HG03354 (cell line): Measurements from ENCODE around the gene PDE7B.
A peak's percentile ranks its signal among the peaks of the same experiment; 100 is the strongest.
"Not testable (repeated sequence)": the region's sequence is repeated elsewhere in the genome, so short reads cannot be mapped to it uniquely, and the experiment has no call there.

ENCODE experiments used
- ATAC-seq: cut with Tn5 transposase; IDR thresholded peaks from one replicate; pipeline ENCODE4 v1.9.1; 2021; ENCODE audit warnings: mild to moderate bottlenecking; ENCODE audit not compliant: unreplicated experiment, poor library complexity, severe bottlenecking

The PDE7B gene

DNA sequence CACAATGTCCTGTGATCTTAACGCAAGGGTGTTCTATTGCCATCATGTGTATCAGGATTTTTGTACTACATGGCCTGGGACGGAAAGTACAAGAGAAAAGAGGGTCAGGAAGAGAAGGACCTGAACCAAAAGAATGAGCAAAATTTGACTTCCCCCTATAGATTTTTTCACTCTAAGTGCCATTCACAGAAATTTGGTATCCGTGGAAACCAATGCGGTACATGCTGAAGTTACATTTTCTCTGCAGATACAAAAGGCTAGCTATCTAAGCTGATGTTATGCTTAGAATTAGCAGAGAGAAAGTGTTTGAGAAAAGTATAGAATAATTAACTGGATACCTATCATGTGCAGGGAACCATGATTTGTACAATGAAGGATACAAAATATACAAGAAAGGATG, 12.4 kb upstream of the PDE7B start:
- ATAC-seq = no peak

DNA sequence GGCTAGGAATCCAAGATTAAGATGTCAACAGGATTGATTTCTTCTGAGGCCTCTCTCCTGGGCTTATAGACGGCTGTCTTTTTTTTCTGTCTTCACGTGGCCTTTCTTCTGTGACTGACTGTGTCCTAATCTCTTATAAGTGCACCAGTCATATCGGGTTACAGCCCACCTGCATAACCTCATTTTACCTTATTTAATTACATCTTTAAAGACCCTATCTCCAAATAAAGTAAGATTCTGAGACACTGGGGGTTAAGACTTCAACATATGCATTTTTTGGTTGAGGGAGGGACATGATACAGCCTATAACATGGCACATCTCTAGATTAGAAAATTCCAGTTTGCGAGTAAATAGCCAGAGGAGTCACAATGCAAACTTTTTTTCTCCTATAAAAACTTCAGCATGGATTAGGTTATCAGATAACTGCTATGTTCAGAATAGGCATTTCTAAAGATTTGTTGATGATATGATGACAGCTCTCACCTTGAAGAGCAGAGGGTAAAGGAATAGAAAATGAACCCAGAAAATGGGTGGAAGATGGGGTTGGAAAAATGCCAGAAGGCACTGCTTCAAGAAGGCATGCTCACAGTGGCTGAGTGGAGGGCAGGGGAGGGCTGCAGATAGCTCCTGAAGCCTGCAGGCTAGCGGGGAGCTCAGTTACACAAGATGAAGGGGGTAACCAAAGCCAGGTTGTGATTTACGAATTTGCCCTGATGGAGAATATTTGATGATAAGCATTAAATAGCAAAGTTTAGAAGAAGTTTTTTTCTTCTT, 8.7 kb upstream of the PDE7B start:
- no peak for ATAC-seq

DNA sequence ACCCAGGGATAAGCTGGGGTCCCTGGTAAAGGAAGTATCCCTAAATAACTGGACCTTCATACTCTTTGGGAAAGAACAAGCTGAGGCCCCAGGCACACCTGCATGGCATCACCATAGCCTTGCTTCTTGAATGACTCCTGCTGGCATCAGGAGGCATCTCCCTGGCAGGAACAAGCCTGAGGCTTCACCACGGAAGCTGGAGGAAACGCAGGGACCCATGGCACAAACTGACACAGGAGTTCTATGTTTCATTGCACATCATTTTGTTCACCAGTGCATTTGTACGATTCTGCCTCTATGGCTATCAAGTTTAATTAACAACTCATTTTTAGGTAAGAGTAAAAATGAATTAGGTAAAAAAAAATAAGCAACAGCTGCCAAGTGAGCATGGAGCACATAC, 619 bp upstream of the PDE7B start:
- no peak for ATAC-seq

DNA sequence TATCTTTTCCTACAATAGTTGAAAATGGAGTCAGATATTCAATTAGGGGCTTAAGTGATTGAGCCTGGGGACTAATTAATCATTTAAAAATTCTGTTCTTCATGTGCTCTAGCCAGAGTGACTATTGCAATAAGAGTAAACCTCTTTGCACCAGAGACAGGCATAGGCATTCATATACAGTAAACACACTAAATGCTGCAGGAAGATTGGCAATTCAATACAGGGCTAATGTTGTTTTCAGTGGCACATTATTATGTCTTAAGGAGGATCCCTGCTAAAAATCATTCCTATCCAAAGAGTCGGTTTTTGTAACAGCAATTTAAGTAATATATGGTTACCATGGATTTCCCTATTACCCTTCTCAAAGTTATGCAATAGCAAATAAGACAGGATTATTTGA, 1.2 kb downstream of the PDE7B start:
- no peak for ATAC-seq

DNA sequence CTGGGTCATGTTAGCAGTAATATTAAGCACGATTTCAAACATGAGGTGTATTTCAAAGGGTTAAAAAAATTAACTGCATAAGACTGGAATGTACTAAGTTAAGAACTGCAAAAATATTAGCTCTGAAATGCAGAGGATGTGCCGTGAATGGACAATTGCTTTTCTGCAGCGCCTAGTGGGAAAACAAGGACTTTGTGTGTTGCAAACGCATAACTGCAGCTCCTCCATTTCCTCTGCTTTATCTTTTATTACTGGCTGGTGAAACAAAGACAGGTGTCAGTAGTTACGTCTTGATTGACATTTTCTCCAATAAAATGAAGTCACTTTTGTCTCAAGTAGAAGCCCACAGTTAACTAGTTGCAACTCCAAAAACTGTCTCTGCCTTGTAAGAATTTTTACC, 1.7 kb downstream of the PDE7B start:
- no peak for ATAC-seq

DNA sequence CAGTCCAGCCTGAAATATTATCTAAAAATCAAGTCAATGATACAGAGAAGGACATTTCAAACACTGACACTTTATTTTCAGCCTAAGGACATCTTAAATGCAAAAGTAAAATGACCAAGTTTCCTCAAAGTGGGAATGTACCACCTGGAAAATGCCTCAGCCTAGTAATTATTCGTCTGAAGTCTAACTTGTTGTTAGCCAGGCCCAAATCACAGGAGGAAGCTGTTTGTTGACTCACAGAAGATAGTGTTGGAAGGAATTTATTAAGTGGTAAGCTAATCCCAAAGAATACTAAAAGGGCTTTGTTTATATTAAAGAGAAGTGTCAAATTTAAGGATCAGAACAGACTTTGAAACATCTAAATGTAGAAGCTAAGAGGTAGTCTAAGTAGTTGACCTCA, 2.5 kb downstream of the PDE7B start:
- no peak for ATAC-seq

DNA sequence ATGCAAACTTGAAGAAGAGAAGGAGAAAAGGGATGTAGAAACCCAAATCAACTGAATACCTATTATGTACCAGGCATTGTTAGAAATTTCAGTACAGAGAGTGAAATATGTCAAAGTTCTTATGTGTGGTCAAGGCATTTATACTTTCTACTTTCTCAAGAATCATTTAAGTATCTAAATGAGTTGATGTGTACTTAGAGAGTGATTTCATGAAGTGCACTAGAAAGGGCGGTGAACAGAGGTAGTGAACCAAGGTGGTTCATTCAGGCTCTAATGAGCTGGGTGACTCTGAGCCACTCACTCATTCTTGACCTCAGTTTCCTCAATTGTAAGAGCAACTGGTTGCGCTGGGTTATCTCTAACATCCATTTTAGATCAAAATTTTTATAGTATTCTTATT, 3.3 kb downstream of the PDE7B start:
- no peak for ATAC-seq

DNA sequence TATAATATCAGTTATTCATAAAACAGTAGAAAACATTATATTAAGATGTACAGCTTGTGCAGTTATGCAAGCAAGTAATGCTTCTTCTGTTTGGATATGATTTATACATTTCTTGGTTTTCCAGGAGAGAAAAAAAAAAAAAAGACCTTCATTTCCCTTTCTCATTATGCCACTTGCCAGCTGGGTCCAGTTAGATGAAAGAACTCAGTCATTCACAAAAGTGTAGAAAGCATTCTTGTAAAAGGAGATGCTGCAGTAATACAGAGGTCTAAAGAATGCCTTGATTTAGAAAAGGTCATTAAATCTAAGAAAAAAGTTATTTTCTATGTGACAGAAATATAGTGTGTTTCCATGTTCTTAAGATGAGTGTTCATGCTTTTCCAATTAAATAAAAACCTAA, 7.4 kb downstream of the PDE7B start:
- ATAC-seq = no peak

DNA sequence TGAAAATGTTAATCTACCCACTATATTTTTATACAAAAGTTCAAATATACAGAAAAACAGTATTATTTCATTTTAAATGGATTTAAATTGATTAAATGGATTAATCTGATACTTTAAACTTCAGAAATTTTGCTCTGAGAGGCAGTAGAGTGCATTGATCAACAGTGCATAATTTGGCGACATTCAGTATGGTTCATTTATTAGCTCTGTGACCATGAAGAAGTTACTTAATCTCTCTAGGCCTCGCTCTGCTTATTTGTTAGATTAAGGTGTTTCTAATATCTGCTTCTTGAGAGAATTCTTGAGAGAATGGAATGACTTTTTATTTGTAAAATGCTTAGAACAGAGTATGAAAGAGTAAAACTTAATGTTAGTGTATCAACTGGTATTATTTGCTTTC, 8.9 kb downstream of the PDE7B start:
- no peak for ATAC-seq

DNA sequence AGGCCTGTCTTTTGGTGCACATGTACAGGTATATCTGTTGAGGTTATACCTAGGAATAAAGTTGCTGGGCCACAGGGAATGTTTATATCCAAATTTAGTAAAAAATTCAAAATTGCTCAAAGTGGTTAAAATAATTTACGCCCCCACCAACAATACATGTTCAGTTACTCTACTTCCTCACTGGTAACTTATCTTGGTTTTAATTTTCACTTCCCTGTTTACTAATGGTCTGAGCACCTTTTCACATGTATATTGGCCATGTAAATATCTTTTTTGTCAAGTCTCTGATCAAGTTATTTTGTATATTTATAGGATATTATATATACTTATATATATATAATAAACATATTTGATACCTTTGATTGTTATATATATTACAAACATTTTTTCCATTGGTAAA, 9.7 kb downstream of the PDE7B start:
- peak; percentile 83 for ATAC-seq

DNA sequence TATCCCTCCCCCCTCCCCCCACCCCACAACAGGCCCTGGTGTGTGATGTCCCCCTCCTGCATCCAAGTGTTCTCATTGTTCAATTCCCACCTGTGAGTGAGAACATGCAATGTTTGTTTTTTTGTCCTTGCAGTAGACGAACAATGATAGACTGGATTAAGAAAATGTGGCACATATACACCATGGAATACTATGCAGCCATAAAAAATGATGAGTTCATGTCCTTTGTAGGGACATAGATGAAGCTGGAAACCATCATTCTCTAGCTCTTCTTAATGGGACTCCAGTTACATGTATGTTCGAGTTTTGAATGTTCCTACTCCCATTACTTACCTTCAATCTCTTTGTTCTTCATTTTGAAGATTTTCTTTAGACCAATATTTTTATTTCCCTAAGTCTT, 13.4 kb downstream of the PDE7B start:
- not testable (repeated sequence) for ATAC-seq

DNA sequence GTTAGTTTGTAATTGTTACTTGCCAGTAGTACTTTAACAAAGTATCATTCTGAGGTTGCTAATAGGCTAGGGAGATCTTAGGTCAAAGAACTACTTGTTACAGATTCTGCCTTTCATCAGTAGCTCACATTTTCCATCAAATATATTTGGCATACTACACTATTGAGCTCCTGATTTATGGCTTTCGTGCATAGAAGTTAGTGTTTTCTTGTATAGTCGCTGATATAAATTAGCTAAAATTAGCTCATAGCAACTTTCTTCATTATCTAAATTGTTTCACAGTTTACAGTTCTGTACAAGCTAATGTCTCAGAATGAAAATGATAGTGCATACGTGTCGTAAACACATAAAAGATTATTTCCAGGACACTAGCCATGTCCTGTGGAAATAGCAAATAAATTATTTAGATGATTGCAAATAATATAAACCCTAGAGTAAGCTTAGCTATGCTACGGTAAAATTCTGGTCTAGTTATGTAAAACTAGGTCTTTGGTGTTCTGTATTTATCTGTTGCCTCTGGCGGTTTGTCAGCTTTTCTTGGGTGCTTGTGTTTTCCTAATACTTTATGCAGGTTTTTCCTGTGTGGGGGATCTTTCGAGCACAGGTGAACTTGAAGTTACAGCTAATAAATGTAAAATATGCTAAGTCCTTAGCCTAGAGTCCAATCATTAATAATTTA, 15.1 kb downstream of the PDE7B start:
- ATAC-seq = no peak

DNA sequence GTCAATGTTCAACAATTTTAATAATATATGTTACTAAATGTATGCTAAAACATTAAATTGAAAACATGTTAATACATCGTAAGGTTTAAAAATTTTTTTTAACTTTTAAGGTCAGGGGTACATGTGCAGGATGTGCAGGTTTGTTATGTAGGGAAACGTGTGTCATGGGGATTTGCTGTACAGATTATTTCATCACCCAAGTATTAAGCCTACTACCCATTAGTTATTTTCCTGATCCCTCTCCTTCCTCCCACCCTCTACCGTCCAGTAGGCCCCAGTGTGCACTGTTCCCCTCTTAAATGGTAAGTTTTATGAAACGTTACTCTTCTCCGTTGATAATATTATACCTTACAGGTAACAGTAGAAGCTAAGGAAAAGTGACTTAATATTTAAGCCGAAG, 15.8 kb downstream of the PDE7B start:
- no peak for ATAC-seq

DNA sequence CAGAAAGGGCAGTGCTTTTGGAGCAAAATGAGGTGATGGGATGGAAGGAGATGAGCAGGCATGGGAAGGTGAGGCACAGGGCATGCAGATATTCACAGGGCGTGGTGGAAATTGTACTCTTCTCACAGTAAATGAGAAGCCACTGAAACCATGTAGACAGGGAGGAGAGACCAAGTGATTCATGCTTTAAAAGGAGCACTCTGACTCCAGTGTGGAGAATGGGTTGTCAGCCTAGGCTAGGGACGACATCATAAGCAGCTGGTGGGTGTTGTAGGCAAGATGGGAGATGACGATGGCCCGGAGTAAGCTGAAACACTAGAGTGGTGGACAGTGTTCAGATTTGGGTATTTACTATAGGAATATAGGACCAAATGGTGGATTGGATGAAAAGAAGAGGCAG, 18.4 kb downstream of the PDE7B start:
- ATAC-seq = no peak

DNA sequence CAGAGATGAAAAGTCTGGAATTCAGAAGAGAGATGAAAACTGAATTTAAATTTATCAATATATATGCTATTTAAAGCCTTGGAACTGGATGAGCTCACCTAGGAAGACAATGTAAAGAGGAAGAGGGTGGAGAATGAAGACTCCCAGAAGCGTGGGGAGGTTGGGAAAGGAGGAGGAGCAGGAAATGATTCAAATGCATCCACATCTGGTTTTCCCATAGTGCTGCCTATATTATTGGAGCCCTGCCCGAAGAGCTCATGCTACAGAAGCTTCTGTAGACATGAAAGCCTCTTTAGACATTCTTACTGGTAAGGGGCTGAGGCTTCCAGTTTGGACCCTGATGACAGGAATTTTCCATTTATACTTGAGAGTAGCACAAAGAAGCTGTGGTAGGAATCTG, 19.2 kb downstream of the PDE7B start:
- ATAC-seq = no peak

DNA sequence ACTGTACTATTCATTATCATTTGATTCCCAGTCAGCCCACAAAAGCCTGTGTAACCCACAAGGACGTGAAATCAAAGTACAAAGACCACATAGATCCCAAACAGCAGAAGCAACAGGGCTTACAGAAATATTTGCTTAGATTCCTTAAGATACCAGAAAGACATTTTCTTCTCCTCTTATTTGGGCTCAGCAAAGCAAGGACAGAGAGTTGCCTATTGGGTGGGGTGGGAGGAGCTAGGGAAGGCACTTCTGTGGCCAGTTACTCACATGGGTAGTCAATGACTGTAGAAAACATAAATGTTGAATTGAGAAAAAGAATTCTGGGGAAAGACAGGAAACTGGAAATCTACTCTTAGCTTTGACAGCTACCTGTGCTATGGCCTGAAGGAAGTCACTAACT, 19.8 kb downstream of the PDE7B start:
- ATAC-seq = no peak

DNA sequence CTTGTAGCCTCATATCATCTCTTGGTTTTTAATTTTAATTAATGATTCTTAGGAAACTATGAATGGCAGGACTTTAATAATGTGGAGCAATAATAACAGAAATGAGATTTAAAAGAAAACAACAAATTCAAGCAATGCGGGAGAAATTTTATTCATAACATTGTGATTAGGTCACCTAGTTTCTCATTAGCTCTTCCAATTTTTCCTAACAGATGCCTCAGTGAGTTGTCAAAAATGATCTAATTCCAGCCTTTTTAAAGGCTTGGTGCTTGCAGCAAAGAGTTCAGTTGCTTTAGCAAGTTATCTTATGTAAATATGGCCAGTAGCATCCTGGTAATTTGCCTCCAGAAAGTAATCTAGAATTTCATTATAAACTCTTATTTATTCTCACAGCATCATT, 20.4 kb downstream of the PDE7B start:
- ATAC-seq = no peak

DNA sequence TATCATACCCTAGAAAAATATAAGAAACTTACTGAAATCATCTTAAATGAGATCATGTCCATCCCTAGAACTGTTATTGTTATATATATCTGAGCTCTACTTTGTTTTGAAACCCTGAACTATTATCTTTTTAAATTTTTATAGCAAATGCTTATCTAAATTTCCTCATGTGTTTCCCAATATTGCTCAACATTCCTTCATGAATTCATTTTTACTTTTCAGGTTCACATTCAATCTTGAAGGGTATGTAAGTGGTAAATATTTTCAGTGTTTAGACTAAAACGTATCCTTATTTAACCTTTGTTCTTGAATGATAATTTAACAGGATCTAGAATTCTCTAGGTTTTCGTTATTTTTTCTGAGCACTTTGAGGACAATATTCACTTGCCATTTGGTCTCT, 23.9 kb downstream of the PDE7B start:
- ATAC-seq = no peak

DNA sequence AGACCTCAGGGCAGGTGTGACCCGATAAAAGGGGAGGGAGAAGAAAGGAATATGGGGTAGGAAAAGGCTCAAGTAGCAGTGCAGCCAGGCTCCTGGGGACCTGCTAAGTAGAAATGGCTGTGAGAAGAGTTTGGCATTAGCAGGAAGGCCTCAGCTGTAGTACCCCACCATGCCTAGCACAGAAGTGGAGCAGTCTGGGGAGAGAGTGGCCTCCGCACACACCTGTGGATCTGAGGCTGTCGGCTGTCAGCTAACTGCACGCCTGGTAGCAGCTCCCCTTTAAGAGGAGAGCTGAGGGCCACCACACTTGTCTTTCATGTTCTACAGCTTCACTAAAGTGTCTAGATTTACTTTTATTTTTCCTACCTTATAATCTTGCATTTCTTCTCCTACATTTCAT, 24.6 kb downstream of the PDE7B start:
- no peak for ATAC-seq

DNA sequence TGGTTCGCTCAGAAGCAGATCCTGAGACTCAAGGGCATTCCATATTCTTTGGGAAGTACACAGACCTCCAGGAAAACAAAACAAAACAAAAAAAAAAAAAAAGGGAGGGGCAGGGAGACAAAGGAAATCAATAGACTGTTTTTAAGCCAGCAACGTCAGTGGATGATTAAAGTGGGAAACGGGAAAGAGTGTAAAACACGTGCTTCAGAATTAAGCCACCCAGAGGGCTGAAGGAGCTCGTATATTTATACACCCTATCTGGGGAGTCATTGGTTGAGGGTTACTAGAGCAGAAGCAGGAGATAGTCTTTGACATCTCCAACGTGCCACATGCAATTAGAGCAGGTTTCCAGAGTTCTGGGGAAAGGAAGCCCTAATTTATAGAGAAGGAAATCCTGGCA, 26.2 kb downstream of the PDE7B start:
- ATAC-seq = no peak

DNA sequence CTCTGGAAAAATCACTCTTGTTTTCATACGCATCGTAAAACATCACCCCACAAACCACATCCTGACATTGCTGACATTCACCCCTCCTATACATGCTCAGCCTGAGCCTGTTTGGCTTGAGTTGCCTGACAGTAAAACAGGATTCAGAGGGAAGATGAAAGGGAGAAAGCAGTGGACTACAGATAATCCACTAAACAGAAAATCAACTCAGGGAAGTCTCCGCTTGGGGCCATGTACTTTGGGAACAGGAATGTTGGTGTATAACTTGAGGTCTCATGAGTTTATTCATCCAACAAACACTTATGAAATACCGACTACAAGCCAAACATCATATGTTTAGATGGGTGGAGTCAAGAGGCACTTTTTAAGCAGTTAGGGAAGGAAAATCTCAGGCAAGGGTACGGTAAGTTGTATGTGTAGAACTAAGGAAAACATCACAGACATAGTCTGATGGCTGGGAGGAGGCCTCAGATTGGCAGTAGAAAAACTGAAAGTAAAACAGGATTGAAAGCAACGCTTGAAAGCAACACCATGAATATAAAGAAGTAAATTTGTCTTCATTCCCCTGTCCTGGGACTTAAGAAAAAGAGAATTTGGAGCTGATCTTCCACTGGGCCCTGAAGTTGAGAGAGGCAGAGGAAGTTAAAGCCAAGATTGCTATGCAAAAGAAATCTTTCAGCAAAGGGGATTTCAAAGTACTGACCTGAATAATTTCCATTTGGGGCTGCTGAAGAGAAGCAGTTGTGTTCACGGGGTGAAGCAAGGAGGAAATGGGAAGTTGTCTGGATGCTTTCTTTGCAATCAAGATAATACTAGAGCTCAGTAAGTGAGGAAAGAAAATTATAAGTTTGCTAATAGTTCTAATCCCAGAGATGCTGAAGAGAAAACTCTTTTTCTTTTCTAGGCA, 28.8 kb downstream of the PDE7B start:
- ATAC-seq = peak; percentile 95
